NCI-H345 treated with DMSO at 0.1 percent for 48 hours (cell line): ENCODE measurements around the gene PRM1.
"Not testable (repeated sequence)": the region's sequence is repeated elsewhere in the genome, so short reads cannot be mapped to it uniquely, and the experiment has no call there.

Source experiments
- DNase-seq: peaks from one replicate; lab custom pipeline; 2025; ENCODE audit not compliant: unreplicated experiment; lab: John Stamatoyannopoulos, UW

Gene PRM1

GRCh38 chr16:11298143-11298900 is 17.2 kb upstream of the PRM1 start:
- DNase-seq, result no peak

GRCh38 chr16:11297492-11298142 is 16.5 kb upstream of the PRM1 start:
- peak; percentile 36 for DNase-seq

- no peak for DNase-seq
These were observed 15.8 kb upstream of the PRM1 start for GRCh38 chr16:11296706-11297491.

GRCh38 chr16:11296351-11296705 is 15.2 kb upstream of the PRM1 start:
- no peak for DNase-seq

- no peak for DNase-seq
These were observed 14.5 kb upstream of the PRM1 start for GRCh38 chr16:11295672-11296071.

GRCh38 chr16:11292076-11292748 is 11.1 kb upstream of the PRM1 start:
- no peak for DNase-seq

GRCh38 chr16:11291091-11291703 is 10.1 kb upstream of the PRM1 start:
- DNase-seq, result no peak

GRCh38 chr16:11290102-11290893 is 9.2 kb upstream of the PRM1 start:
- no peak for DNase-seq

GRCh38 chr16:11289696-11290095 is 8.6 kb upstream of the PRM1 start:
- not testable (repeated sequence) for DNase-seq

- no peak for DNase-seq
These were observed 8.1 kb upstream of the PRM1 start for GRCh38 chr16:11289202-11289601.

- DNase-seq, result no peak
These were observed 4.7 kb upstream of the PRM1 start for GRCh38 chr16:11285842-11286241.

GRCh38 chr16:11283820-11284248 is 2.7 kb upstream of the PRM1 start:
- DNase-seq, result no peak

GRCh38 chr16:11278681-11279628 is 2.2 kb downstream of the PRM1 start:
- no peak for DNase-seq

- no peak for DNase-seq
These were observed 3.4 kb downstream of the PRM1 start for GRCh38 chr16:11277607-11278337.

GRCh38 chr16:11276896-11277593 is 4.1 kb downstream of the PRM1 start:
- DNase-seq, result no peak

GRCh38 chr16:11276143-11276895 is 4.8 kb downstream of the PRM1 start, which contains the start of gene PRM2:
Gene PRM2, minus strand, starts transcription at chr16:11276480. Its CDS starts 110 bp downstream, at chr16:11276370.
- no peak for DNase-seq

- DNase-seq, result no peak
These were observed 6.2 kb downstream of the PRM1 start for GRCh38 chr16:11274964-11275363.
